IMR-90 (cell line): ENCODE results near the gene MAP3K9. TPM values are rescaled to one million over a fixed set of nuclear protein-coding genes. Genes with fewer than 3 reads are reported as not detected.

ENCODE experiments used
- ATAC-seq: fragments of 200-7000 bp; cut with Tn5 transposase; 2 replicates; pipeline ENCODE4 v1.9.1; 2020; ENCODE audit warnings: low read depth, mild to moderate bottlenecking, moderate library complexity
- BruUV-seq: library from RNA; stranded (reverse); fragments of 400-500 nt; replicated peaks from 2 replicates; lab custom pipeline; 2021; lab: Mats Ljungman, UMichigan
- CTCF ChIA-PET: fragments of 300-600 bp; formaldehyde crosslinking; extraction: SDS; loops from one replicate; lab custom pipeline; 2021; ENCODE audit warnings: antibody characterized with exemption; lab: Yijun Ruan, JAX
- POLR2A ChIA-PET: fragments of 300-600 bp; sonication (Branson Sonifier 250); formaldehyde crosslinking; loops from one replicate; lab custom pipeline; 2022; ENCODE audit warnings: antibody characterized with exemption; ENCODE audit not compliant: unreplicated experiment; lab: Charles Lee
- DNase-seq: peaks from one replicate; pipeline ENCODE4 v3.0.0; 2013
- H2AFZ ChIP-seq: replicated peaks from 2 replicates; pipeline ENCODE3; 2013; ENCODE audit warnings: low read length, mild to moderate bottlenecking; ENCODE audit not compliant: poor library complexity
- H2AK5ac ChIP-seq: 2 replicates; pipeline ENCODE4 v1.6.1; 2013; ENCODE audit warnings: low read depth, low read length, inconsistent platforms
- H2AK9ac ChIP-seq: replicated peaks from 2 replicates; pipeline ENCODE3; 2013; ENCODE audit warnings: mild to moderate bottlenecking, low read depth, low read length, moderate library complexity; ENCODE audit not compliant: poor library complexity
- H2BK120ac ChIP-seq: 2 replicates; pipeline ENCODE4 v1.6.1; 2013; ENCODE audit warnings: low read depth, low read length, inconsistent platforms
- H2BK15ac ChIP-seq: 3 replicates; pipeline ENCODE4 v1.6.1; 2013; ENCODE audit warnings: low read depth, low read length, inconsistent platforms
- H2BK20ac ChIP-seq: 2 replicates; pipeline ENCODE4 v1.6.1; 2013; ENCODE audit warnings: low read depth, mild to moderate bottlenecking, inconsistent platforms, low read length, moderate library complexity
- H2BK5ac ChIP-seq: 2 replicates; pipeline ENCODE4 v1.6.1; 2013; ENCODE audit warnings: mild to moderate bottlenecking, low read depth, low read length, inconsistent platforms; ENCODE audit not compliant: poor library complexity, severe bottlenecking
- H3K14ac ChIP-seq: replicated peaks from 2 replicates; pipeline ENCODE4 v1.6.1; 2013; ENCODE audit warnings: low read depth, low read length, inconsistent platforms
- H3K18ac ChIP-seq: 2 replicates; pipeline ENCODE4 v1.6.1; 2013; ENCODE audit warnings: low read depth, low read length, control low read depth
- H3K23ac ChIP-seq: 2 replicates; pipeline ENCODE4 v1.6.1; 2013; ENCODE audit warnings: low read depth, low read length, inconsistent platforms
- H3K27ac ChIP-seq: 2 replicates; pipeline ENCODE4 v1.5.1; 2013; ENCODE audit warnings: mild to moderate bottlenecking, control low read depth, low read length; ENCODE audit not compliant: insufficient read depth
- H3K27me3 ChIP-seq: 2 replicates; pipeline ENCODE4 v1.6.1; 2013; ENCODE audit warnings: low read length; ENCODE audit not compliant: control insufficient read depth, insufficient read depth
- H3K36me3 ChIP-seq: 2 replicates; pipeline ENCODE4 v1.6.1; 2013; ENCODE audit warnings: low read length, mixed read lengths; ENCODE audit not compliant: control insufficient read depth, insufficient read depth
- H3K4ac ChIP-seq: 2 replicates; pipeline ENCODE4 v1.6.1; 2013; ENCODE audit warnings: low read depth, low read length, inconsistent platforms
- H3K4me1 ChIP-seq: 2 replicates; pipeline ENCODE4 v1.6.1; 2013; ENCODE audit warnings: low read length, mixed read lengths; ENCODE audit not compliant: control insufficient read depth, insufficient read depth
- H3K4me2 ChIP-seq: 2 replicates; pipeline ENCODE4 v1.6.1; 2013; ENCODE audit warnings: low read depth, mild to moderate bottlenecking, control low read depth, low read length, moderate library complexity
- H3K4me3 ChIP-seq: 2 replicates; pipeline ENCODE4 v1.5.1; 2013; ENCODE audit warnings: low read depth, mild to moderate bottlenecking, control low read depth, low read length, moderate library complexity; ENCODE audit not compliant: insufficient read depth
- H3K56ac ChIP-seq: 2 replicates; pipeline ENCODE4 v1.6.1; 2013; ENCODE audit warnings: low read length, inconsistent platforms; ENCODE audit not compliant: insufficient read depth; ENCODE audit errors: extremely low read depth
- H3K79me1 ChIP-seq, 2 experiments: 2 replicates each; pipeline ENCODE4 v1.6.1; 2013; ENCODE audit warnings: low read length in 2 of 2, inconsistent platforms in 1 of 2, low read depth in 1 of 2
- H3K9ac ChIP-seq: 2 replicates; pipeline ENCODE4 v1.6.1; 2013; ENCODE audit warnings: low read depth, low read length, control low read depth
- H3K9me1 ChIP-seq: 2 replicates; pipeline ENCODE4 v1.6.1; 2013; ENCODE audit warnings: low read length, inconsistent platforms; ENCODE audit not compliant: insufficient read depth
- H3K9me3 ChIP-seq: 2 replicates; pipeline ENCODE4 v1.6.1; 2013; ENCODE audit warnings: low read length; ENCODE audit not compliant: control insufficient read depth, insufficient read depth
- H4K20me1 ChIP-seq: 2 replicates; pipeline ENCODE4 v1.6.1; 2013; ENCODE audit warnings: low read length, inconsistent platforms; ENCODE audit not compliant: insufficient read depth
- H4K5ac ChIP-seq: 2 replicates; pipeline ENCODE4 v1.6.1; 2013; ENCODE audit warnings: mild to moderate bottlenecking, low read depth, low read length, control low read depth
- H4K8ac ChIP-seq, 2 experiments: 2 replicates each; pipeline ENCODE4 v1.6.1; 2013; ENCODE audit warnings: low read depth in 2 of 2, low read length in 2 of 2, control low read depth in 1 of 2, inconsistent platforms in 1 of 2
- H4K91ac ChIP-seq: 2 replicates; pipeline ENCODE4 v1.6.1; 2013; ENCODE audit warnings: low read depth, low read length, inconsistent platforms; ENCODE audit not compliant: insufficient read depth
- CEBPB ChIP-seq: IDR thresholded peaks from 2 replicates; pipeline ENCODE4 v1.6.1; 2012; ENCODE audit warnings: low read depth, low read length, improper control_type of control experiment
- MXI1 ChIP-seq: IDR thresholded peaks from 2 replicates; pipeline ENCODE4 v1.6.1; 2012; ENCODE audit warnings: low read depth, mild to moderate bottlenecking, low read length, moderate library complexity, borderline replicate concordance
- POLR2A ChIP-seq: IDR thresholded peaks from 2 replicates; pipeline ENCODE4 v1.6.1; 2012; ENCODE audit warnings: mild to moderate bottlenecking, low read depth, low read length
- RFX5 ChIP-seq: IDR thresholded peaks from 2 replicates; pipeline ENCODE4 v1.8.0; 2012; ENCODE audit warnings: low read depth, mild to moderate bottlenecking, low read length, moderate library complexity
- SMC3 ChIP-seq: fragments of 150-350 bp; IDR thresholded peaks from 2 replicates; pipeline ENCODE4 v1.6.1; 2016; ENCODE audit warnings: low read depth, mild to moderate bottlenecking, antibody characterized with exemption, low read length, moderate library complexity
- WGBS, 2 experiments: methylation state at CpG; one replicate each; pipeline versions ENCODE4 v1.1.5 to v1.1.7; 2013; ENCODE audit warnings: missing lambda C conversion rate in 2 of 2; ENCODE audit not compliant: insufficient read length in 1 of 2; ENCODE audit errors: extremely low coverage in 2 of 2; 5-methylcytosine and 5-hydroxymethylcytosine counted together
- dilution Hi-C: fragments of 300-500 bp; cut with HindIII; formaldehyde crosslinking; loops from one replicate; pipeline ENCODE4 v1.14.3; 2018; ENCODE audit warnings: low sequenced_read_pairs; ENCODE audit not compliant: unreplicated experiment
- in situ Hi-C: fragments of 300-500 bp; cut with MboI; formaldehyde crosslinking; loops from 3 replicates; pipeline ENCODE4 v1.14.3; 2019; ENCODE audit warnings: low sequenced_read_pairs, inconsistent platforms, mixed read lengths
- intact Hi-C: fragments of 100-400 bp; cut with micrococcal nuclease; formaldehyde crosslinking; loops from 2 replicates; pipeline ENCODE4 v1.10.0; 2022
- polyA plus RNA-seq, 3 experiments: library from polyadenylated mRNA; depleted of rRNA; stranded (reverse); fragments of >200 nt; gene quantifications; 2 replicates each; pipeline ENCODE4 v1.2.3, GENCODE V29; 2012; ENCODE audit warnings: low replicate concordance in 1 of 3
- total RNA-seq: library from RNA; depleted of rRNA; stranded (reverse); fragments of >200 nt; gene quantifications from 2 replicates; pipeline ENCODE4 v1.2.3, GENCODE V29; 2012
- TF ChIP-seq, protein P1 (sequence below): fragments of 150-350 bp; IDR thresholded peaks from 2 replicates; pipeline ENCODE4 v1.6.1; 2017; ENCODE audit warnings: mild to moderate bottlenecking, antibody characterized with exemption, low read length, low read depth

The MAP3K9 gene
- total and polyA plus RNA-seq, 2 of the 4 experiments (the other 2 are of a cell fraction), result 0.17 to 0.18 TPM

DNA sequence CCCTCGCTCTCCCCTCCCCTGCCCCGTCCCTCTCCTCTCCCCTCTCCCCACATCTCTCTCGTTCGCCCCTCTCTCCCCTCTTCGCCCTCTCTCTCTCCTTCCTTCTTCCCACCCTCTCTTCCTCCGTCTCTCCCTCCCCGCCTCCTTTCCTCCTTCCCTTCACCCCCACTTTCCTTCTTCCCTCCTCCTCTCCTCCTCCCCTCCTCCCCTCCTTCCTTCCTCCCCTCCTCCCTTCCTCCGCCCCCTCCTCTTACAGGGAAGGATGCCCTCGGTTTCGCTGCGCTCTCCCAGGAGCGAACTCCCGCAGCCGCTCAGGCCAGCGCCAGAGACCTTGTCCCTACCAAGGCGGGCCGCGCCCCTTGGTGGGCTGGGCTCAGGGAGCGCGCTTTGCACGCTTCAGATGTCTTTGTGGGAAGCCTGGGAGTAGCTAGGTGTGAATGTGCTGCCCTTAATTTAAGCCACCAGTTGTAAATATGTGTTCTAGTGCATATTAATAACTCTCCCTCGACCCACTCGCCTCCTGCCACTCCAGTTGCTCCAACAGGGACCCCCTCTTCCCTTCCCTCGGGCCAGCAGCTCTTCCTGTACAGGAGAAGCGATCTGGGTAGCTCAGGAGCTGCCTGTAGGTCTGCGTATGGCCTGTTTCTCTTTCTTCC lies 13.3 kb upstream of the MAP3K9 start:
- no peak overlapping the region for H3K23ac ChIP-seq
- H2AFZ ChIP-seq, result peak overlapping the region; percentile 98
- no peak overlapping the region for H4K5ac ChIP-seq
- H3K27me3 ChIP-seq, result peaks cover 4% of the 10 kb centered on the region; the same call in 1 of the 2 replicates
- no peak overlapping the region; the same call in 1 of the 2 replicates for H3K27ac ChIP-seq
- in situ Hi-C loops (loop anchor here (5.0 kb wide), 1 partner anchor 150 kb away; no protein-coding TSS in a partner anchor), dilution Hi-C loops (no loop called here), intact Hi-C loops (no loop called here)
- no peak overlapping the region for H2BK20ac ChIP-seq
- peak overlapping the region; percentile 93 for H3K4me2 ChIP-seq
- H3K4me1 ChIP-seq, result no peaks in the 10 kb centered on the region
- ChIA-PET POLR2A (interaction anchor here (0.6 kb wide), 1 partner anchor 968 kb away, joined by 3 read pairs; no protein-coding TSS in a partner anchor), CTCF (interaction anchor here (0.7 to 1.0 kb wide), 3 partner anchors 111 to 726 kb away, joined by 3 to 5 read pairs (median 3); no protein-coding TSS in a partner anchor)
- no peak overlapping the region; the same call in 1 of the 2 replicates for H2BK120ac ChIP-seq
- H3K9me3 ChIP-seq, result no peaks in the 10 kb centered on the region
- H2BK15ac ChIP-seq, result no peak overlapping the region
- ATAC-seq (peak; percentile 45), DNase-seq (peak; percentile 2)
- 2% methylated on average over 5 of the region's 26 CpGs; no CpG with 5 or more reads in 1 of the 2 experiments for WGBS, 2 experiments
- H3K9ac ChIP-seq, result peak overlapping the region; percentile 75
- H3K79me1 ChIP-seq, result no peaks in the 10 kb centered on the region
- H2BK5ac ChIP-seq, result no peak overlapping the region
- no peak overlapping the region; the same call in 1 of the 2 replicates for H4K91ac ChIP-seq
- H3K36me3 ChIP-seq, result no peaks in the 10 kb centered on the region
- BruUV-seq, result no TSS peak
- H2AK5ac ChIP-seq, result no peak overlapping the region
- peak overlapping the region; percentile 92 for H3K4me3 ChIP-seq
- H3K18ac ChIP-seq, result no peak overlapping the region
- H3K14ac ChIP-seq, result no peak overlapping the region; the same call in 1 of the 2 replicates
- no peaks in the 10 kb centered on the region for H3K9me1 ChIP-seq
- TF ChIP-seq MXI1 (no peak), CEBPB (no peak), SMC3 (no peak), RFX5 (no peak), POLR2A (no peak)
- TF ChIP-seq, protein P1, sequence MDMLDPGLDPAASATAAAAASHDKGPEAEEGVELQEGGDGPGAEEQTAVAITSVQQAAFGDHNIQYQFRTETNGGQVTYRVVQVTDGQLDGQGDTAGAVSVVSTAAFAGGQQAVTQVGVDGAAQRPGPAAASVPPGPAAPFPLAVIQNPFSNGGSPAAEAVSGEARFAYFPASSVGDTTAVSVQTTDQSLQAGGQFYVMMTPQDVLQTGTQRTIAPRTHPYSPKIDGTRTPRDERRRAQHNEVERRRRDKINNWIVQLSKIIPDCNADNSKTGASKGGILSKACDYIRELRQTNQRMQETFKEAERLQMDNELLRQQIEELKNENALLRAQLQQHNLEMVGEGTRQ, result no peak
- H3K4ac ChIP-seq, result no peak overlapping the region; the same call in 1 of the 2 replicates
- H2AK9ac ChIP-seq, result peak overlapping the region; percentile 45
- no peaks in the 10 kb centered on the region for H4K20me1 ChIP-seq
- no peak overlapping the region for H3K56ac ChIP-seq
- H4K8ac ChIP-seq, result no peak overlapping the region
